ENCODE results near the gene GPR149.

GPR149 gene, protein sequence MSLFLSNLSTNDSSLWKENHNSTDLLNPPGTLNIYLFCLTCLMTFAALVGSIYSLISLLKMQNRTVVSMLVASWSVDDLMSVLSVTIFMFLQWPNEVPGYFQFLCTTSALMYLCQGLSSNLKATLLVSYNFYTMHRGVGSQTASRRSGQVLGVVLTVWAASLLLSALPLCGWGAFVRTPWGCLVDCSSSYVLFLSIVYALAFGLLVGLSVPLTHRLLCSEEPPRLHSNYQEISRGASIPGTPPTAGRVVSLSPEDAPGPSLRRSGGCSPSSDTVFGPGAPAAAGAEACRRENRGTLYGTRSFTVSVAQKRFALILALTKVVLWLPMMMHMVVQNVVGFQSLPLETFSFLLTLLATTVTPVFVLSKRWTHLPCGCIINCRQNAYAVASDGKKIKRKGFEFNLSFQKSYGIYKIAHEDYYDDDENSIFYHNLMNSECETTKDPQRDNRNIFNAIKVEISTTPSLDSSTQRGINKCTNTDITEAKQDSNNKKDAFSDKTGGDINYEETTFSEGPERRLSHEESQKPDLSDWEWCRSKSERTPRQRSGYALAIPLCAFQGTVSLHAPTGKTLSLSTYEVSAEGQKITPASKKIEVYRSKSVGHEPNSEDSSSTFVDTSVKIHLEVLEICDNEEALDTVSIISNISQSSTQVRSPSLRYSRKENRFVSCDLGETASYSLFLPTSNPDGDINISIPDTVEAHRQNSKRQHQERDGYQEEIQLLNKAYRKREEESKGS

DNA sequence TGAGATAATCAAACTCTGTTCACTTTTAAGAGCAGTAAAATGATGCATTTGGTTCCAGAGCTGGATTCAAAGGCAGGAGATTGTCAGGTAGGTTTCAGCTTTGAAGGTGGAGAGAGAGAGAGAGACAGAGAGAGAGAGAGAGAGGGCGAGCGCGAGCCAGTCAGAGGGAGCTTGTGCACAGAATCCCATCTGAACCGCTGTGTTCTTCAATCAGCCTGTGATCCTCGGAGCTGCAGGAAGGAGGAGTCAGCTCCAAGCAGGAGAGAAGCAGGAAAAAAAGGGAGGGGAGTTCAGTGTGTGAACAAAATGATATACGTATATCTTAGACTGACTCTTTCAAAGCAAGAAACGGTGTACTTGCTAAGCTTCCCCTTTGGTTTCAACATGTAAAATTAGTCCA, at the start of gene GPR149:
TSS of gene GPR149 (minus strand) at position 177 of the 400 bp plus-strand sequence. CDS start 575 bp downstream, outside the sequence.
- TF ChIP-seq TOX (CRISPR knock-in tag; IDR thresholded peaks at IDR 0.05; ENCODE audit: borderline replicate concordance) (no peak), RARB (CRISPR knock-in tag; IDR thresholded peaks at IDR 0.05) (no peak), ZNF8 (CRISPR knock-in tag; IDR thresholded peaks at IDR 0.05) (no peak), ESRRG (CRISPR knock-in tag; IDR thresholded peaks at IDR 0.05) (no peak), CSDC2 (CRISPR knock-in tag; IDR thresholded peaks at IDR 0.05) (no peak), ZFP30 (CRISPR knock-in tag; IDR thresholded peaks at IDR 0.05) (no peak), ISL1 (CRISPR knock-in tag; IDR thresholded peaks at IDR 0.05) (no peak), OSR1 (CRISPR knock-in tag; IDR thresholded peaks at IDR 0.05) (no peak)
- TF ChIP-seq, protein P1, sequence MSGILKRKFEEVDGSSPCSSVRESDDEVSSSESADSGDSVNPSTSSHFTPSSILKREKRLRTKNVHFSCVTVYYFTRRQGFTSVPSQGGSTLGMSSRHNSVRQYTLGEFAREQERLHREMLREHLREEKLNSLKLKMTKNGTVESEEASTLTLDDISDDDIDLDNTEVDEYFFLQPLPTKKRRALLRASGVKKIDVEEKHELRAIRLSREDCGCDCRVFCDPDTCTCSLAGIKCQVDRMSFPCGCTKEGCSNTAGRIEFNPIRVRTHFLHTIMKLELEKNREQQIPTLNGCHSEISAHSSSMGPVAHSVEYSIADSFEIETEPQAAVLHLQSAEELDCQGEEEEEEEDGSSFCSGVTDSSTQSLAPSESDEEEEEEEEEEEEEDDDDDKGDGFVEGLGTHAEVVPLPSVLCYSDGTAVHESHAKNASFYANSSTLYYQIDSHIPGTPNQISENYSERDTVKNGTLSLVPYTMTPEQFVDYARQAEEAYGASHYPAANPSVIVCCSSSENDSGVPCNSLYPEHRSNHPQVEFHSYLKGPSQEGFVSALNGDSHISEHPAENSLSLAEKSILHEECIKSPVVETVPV (CRISPR knock-in tag; IDR thresholded peaks at IDR 0.05) = no peak
- TF ChIP-seq, protein P2, sequence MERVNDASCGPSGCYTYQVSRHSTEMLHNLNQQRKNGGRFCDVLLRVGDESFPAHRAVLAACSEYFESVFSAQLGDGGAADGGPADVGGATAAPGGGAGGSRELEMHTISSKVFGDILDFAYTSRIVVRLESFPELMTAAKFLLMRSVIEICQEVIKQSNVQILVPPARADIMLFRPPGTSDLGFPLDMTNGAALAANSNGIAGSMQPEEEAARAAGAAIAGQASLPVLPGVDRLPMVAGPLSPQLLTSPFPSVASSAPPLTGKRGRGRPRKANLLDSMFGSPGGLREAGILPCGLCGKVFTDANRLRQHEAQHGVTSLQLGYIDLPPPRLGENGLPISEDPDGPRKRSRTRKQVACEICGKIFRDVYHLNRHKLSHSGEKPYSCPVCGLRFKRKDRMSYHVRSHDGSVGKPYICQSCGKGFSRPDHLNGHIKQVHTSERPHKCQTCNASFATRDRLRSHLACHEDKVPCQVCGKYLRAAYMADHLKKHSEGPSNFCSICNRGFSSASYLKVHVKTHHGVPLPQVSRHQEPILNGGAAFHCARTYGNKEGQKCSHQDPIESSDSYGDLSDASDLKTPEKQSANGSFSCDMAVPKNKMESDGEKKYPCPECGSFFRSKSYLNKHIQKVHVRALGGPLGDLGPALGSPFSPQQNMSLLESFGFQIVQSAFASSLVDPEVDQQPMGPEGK (CRISPR knock-in tag; IDR thresholded peaks at IDR 0.05; ENCODE audit: borderline replicate concordance) = no peak
- no peak; the same call in 2 of the 3 replicates for ATAC-seq

DNA sequence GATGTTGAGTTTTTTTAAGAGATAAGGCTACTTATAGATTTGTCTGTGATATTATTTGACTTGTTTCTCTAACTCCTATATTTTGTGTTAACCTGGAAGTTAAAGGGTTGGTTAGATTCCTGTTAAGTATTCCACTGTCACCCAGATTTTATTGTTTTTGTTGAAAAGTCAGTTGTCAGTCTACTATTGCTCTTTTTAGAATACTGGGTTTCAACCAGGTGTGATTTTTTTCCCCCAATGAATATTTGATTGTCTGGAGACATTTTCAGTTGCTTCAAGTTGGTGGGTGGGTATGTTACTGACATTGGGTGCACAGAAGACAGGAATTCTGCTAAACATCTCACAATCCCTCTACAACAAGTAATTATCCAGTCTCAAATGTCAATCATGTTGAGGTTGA, 43.8 kb upstream of the GPR149 start:
- TF ChIP-seq, protein P2 (CRISPR knock-in tag; IDR thresholded peaks at IDR 0.05; ENCODE audit: borderline replicate concordance) = no peak
- TF ChIP-seq, protein P3, sequence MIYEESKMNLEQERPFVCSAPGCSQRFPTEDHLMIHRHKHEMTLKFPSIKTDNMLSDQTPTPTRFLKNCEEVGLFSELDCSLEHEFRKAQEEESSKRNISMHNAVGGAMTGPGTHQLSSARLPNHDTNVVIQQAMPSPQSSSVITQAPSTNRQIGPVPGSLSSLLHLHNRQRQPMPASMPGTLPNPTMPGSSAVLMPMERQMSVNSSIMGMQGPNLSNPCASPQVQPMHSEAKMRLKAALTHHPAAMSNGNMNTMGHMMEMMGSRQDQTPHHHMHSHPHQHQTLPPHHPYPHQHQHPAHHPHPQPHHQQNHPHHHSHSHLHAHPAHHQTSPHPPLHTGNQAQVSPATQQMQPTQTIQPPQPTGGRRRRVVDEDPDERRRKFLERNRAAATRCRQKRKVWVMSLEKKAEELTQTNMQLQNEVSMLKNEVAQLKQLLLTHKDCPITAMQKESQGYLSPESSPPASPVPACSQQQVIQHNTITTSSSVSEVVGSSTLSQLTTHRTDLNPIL (CRISPR knock-in tag; IDR thresholded peaks at IDR 0.05; ENCODE audit: low read depth) = no peak
- no peak for TF ChIP-seq BACH2 (CRISPR knock-in tag; IDR thresholded peaks at IDR 0.05; ENCODE audit: borderline replicate concordance)
- no peak for ATAC-seq

DNA sequence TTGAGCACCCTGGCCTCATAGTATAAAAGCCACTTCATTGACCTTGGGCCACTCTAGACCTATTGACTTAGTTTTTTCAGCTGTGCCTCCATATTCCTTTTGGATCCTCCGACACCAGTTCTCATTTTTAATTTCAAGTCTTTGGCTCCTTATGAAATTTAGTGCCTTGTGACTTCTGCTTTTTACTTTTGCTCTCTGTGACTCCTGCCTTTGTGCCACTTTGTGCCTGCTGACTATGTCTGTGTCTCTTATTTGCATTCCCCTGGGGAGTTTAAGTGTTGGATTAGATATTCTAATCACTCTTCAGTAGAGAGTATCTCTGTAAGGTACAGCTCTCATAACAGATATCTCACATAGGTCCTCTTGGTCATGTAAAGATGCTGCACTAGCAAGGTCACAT, 39.6 kb upstream of the GPR149 start:
- ATAC-seq = no peak
- TF ChIP-seq, protein P4, sequence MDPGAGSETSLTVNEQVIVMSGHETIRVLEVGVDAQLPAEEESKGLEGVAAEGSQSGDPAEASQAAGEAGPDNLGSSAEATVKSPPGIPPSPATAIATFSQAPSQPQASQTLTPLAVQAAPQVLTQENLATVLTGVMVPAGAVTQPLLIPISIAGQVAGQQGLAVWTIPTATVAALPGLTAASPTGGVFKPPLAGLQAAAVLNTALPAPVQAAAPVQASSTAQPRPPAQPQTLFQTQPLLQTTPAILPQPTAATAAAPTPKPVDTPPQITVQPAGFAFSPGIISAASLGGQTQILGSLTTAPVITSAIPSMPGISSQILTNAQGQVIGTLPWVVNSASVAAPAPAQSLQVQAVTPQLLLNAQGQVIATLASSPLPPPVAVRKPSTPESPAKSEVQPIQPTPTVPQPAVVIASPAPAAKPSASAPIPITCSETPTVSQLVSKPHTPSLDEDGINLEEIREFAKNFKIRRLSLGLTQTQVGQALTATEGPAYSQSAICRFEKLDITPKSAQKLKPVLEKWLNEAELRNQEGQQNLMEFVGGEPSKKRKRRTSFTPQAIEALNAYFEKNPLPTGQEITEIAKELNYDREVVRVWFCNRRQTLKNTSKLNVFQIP (CRISPR knock-in tag; IDR thresholded peaks at IDR 0.05; ENCODE audit: borderline replicate concordance, low read depth) = no peak
- TF ChIP-seq BACH2 (CRISPR knock-in tag; IDR thresholded peaks at IDR 0.05; ENCODE audit: borderline replicate concordance) = no peak
- no peak for TF ChIP-seq SNAI2 (CRISPR knock-in tag; IDR thresholded peaks at IDR 0.05)
- no peak for TF ChIP-seq GLIS3 (CRISPR knock-in tag; IDR thresholded peaks at IDR 0.05)
- TF ChIP-seq, protein P1 (CRISPR knock-in tag; IDR thresholded peaks at IDR 0.05) = no peak
- TF ChIP-seq ZFP30 (CRISPR knock-in tag; IDR thresholded peaks at IDR 0.05) = no peak
- TF ChIP-seq ZNF565 (CRISPR knock-in tag; conservative IDR thresholded peaks at IDR 0.05; ENCODE audit: low read depth) = no peak
- no peak for TF ChIP-seq ARNTL (CRISPR knock-in tag; IDR thresholded peaks at IDR 0.05; ENCODE audit: borderline replicate concordance, low read depth)
- no peak for TF ChIP-seq ESRRG (CRISPR knock-in tag; IDR thresholded peaks at IDR 0.05)
- TF ChIP-seq ZNF8 (CRISPR knock-in tag; IDR thresholded peaks at IDR 0.05) = no peak
- no peak for TF ChIP-seq CSDC2 (CRISPR knock-in tag; IDR thresholded peaks at IDR 0.05)

All from SK-N-SH treated with all-trans-retinoic acid at 6 μM for 48 hours (cell line).